Epithelial cell of esophagus (primary cell): Measurements from ENCODE around the gene HIP1R.
A peak's percentile ranks its signal among the peaks of the same experiment; 100 is the strongest.

Experiments used
- DNase-seq: peaks from one replicate; pipeline ENCODE4 v3.0.0; 2010; ENCODE audit warnings: low read depth
- H3K4me3 ChIP-seq: 2 replicates; pipeline ENCODE4 v1.5.1; 2011; ENCODE audit warnings: mild to moderate bottlenecking, low read length, control low read depth
- TF ChIP-seq, protein P1 (sequence below): IDR thresholded peaks from 2 replicates; pipeline ENCODE4 v1.5.1; 2011; ENCODE audit warnings: low read depth, mild to moderate bottlenecking, low read length, control low read depth, inconsistent platforms; ENCODE audit not compliant: insufficient read depth; ENCODE audit errors: missing control alignments

The HIP1R gene

DNA sequence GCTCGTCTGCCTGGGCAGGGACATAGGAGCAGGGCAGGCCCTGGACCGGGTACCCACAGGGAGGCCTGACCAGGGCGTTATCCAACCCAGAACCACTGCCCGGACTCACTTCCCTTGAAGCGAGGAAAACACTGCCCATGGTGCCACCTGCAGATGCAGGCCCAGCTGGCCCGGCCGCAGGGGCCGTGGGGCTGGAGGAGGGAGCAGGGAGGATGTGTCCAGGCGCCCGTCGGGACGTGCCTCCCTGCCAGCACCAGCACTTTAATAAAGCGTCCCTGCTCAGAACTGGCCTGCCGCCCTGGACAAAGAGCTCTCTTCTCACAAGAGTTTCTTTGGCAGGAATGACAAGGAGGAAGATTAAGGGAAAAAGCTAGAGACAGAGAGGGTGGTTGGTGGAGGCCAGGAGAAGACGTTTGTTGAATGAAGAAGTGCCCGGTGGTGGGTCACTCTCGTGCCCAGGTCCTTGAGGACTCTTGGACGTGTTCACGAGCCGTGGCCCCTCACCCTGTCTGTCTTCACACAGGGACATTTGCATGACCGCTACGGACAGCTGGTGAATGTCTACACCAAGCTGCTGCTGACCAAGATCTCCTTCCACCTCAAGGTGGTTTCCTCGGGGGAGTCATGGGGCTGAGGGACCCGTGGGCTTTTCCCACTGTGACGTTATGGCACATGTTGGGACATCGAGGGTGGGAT, 14.2 kb downstream of the HIP1R start:
- TF ChIP-seq, protein P1, sequence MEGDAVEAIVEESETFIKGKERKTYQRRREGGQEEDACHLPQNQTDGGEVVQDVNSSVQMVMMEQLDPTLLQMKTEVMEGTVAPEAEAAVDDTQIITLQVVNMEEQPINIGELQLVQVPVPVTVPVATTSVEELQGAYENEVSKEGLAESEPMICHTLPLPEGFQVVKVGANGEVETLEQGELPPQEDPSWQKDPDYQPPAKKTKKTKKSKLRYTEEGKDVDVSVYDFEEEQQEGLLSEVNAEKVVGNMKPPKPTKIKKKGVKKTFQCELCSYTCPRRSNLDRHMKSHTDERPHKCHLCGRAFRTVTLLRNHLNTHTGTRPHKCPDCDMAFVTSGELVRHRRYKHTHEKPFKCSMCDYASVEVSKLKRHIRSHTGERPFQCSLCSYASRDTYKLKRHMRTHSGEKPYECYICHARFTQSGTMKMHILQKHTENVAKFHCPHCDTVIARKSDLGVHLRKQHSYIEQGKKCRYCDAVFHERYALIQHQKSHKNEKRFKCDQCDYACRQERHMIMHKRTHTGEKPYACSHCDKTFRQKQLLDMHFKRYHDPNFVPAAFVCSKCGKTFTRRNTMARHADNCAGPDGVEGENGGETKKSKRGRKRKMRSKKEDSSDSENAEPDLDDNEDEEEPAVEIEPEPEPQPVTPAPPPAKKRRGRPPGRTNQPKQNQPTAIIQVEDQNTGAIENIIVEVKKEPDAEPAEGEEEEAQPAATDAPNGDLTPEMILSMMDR: no peak
- no peak overlapping the region for H3K4me3 ChIP-seq
- no peak for DNase-seq

DNA sequence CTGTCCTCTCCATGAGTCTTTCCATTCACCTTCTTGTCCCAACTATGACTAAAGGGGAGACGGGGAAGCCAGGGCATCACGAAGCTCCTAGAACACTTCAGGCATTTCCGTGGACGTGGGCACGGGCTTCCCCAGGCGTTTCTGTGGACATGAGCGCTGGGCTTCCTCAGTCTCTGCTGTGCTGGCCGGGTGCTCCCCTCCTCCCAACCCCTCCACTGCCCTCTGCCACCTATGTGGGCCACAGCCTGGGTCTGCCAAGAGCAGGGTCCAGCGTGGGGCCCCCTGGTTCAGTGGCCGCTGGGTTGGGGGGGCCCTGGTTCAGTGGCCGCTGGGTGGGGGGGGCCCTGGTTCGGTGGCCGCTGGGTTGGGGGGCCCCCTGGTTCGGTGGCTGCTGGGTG, 14.8 kb downstream of the HIP1R start:
- H3K4me3 ChIP-seq: no peak overlapping the region
- no peak for DNase-seq
- TF ChIP-seq, protein P1: no peak

DNA sequence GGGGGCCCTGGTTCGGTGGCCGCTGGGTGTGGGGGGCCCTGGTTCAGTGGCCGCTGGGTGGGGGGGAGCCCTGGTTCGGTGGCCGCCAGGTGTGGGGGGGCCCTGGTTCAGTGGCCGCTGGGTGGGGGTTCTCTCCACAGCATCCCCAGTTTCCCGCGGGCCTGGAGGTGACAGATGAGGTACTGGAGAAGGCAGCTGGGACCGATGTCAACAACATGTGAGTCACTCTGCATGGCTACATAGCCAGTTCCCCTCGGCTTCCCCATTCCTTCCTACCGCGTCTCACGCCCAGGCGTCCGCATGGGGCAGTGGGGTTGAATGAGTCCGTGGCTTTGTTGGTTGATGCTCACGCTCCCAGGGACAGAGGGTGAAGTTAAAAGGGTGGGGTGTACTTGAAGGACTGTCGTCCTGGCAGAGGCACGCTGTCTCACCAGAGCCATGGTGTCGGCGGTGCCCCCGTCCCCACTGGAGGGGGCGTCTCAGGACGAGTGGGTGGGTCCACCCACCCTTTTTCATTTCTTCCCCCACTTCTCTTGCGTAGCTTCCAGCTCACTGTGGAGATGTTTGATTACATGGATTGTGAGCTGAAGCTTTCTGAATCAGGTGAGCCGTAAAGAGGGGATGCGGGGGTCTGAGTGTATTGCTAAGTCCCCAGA, 15.6 kb downstream of the HIP1R start:
- peak; percentile 64 for DNase-seq

DNA sequence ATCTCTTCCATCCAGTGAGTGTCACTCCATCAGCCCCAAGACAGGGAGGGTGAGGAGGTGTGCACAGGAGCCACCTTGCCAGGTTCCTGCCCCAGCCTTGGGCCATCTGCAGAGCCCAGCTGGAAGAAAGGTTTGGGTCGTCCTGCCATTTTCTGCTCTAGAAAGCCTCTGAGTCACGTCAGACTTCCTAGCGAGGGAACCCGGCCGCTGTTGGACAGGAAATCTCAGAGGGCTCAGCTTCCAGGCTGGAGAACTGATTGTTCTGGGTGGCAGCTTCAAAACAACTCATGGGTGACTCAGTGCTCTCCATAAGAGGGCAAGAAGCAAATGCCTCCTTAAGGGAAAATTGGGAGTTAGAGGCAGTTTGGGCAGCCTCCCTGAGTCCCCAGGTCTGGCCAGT, 16.6 kb downstream of the HIP1R start:
- H3K4me3 ChIP-seq: no peak overlapping the region
- TF ChIP-seq, protein P1: no peak
- peak; percentile 95 for DNase-seq

More for the DNA sequence above, 15.6 kb downstream of the HIP1R start:
- TF ChIP-seq, protein P1: no peak
- H3K4me3 ChIP-seq: no peak overlapping the region

DNA sequence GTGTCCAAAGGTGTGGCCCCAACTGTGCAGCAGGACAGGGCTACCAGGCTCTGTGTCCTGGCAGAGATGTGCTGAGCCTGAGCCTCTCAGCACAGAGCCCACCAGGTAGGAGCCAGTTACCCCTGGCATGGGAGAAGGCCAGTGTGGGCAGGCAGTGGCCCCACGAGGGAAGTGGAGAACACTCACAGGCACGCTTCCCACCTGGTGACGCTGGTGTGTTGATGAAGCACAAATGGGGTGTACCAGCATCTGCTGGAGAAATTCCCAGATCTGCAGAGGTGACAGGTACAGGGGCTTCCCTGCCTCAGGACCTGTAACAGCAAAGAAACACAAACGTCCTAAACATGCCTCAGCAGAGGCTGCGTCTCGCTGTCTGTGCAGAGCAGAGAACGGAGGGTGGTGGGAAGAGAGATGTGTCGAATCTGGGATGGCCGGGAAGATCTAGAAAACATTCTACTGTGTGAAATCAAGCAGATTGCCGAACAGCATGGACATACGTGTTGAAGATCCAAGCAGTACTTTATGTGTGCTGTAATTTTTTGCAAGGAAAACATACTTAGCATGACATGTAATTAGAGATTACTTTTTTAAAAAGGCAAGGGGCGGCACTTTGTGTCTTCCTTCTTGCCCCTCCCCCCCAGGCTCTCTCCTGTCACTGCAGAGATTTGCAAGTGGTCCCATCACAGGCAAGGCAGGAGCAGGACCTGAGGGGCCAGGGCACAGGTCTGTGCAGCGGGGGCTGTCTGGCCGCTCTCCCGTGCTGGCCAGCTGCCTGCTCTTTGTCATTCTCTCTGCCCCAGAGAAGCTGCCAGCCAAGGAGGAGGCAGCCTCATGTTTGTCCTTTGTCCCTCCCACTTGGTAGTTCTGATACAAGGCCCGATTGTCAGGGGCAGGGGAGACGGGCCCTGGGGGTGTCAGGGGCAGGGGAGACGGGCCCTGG, 17.3 kb downstream of the HIP1R start:
- H3K4me3 ChIP-seq: no peak overlapping the region
- TF ChIP-seq, protein P1: no peak
- DNase-seq: no peak

DNA sequence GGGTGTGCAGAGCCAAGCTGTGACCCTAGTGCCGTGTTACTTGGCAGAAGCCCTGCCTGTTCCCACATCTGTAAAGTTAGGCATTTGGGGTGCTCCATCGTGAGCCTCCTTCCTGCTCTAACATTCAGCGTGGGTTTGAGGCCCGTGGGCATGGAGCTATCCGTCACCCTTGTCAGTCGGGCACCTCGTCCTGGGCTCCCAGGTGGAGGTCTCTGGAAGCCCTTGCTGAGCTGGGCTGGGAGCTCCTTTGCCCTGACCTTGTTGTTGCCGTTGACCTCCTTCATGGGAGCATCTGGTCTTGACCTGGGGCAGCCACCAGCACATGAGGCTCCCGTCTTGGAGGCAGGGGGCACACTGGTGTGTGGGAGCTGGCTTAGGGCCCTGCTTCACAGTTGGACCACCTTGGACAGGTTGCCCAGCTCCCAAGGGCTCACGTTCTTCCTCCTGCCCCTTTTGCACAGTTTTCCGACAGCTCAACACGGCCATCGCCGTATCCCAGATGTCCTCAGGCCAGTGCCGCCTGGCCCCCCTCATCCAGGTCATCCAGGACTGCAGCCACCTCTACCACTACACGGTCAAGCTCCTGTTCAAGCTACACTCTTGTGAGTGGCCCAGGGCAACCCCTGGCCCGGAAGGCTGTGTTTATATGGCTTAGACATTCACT, 18.5 kb downstream of the HIP1R start:
- TF ChIP-seq, protein P1: no peak
- DNase-seq: no peak
- no peak overlapping the region for H3K4me3 ChIP-seq
